ENCODE measurements around the gene PTEN.

DNA sequence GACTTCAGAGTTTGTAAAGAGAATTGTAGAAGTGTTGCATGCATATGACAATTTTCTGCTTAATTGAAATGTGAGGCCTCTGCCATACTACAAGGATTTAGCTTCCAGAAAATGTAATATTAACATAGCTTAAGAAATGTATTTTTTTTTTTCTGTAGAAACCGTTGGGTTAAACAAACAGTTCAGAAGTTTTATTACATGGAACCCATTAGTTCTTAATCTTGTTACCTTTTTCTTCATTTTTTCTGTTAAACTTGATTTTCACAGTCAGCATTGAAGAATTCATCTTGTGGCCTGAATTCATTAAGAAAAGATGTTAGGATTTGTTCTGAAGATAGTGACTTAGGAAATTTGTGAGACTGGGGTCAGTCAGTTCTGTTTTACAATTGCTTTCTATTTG is 4.9 kb downstream of the PTEN start:
- TF ChIP-seq REST (IDR thresholded peaks at IDR 0.05; ENCODE audit: insufficient read depth in 1 of 2, low read depth in 2 of 2, low read length in 2 of 2) (no peak), POLR2AphosphoS5 (IDR thresholded peaks at IDR 0.05; ENCODE audit: low read depth, low read length) (no peak)
